Breast epithelium (tissue), 4 donors: ENCODE data around the gene NTRK3. TPM values are rescaled to one million over a fixed set of nuclear protein-coding genes. Genes with fewer than 3 reads are reported as not detected.

Experiments used
- DNase-seq, 2 donors: peaks; one replicate each; pipeline ENCODE4 v3.0.0-alpha.2; 2019; ENCODE audit warnings: low spot score in 2 of 2
- H3K27ac ChIP-seq, 2 donors: fragments of 200-600 bp; sonication (generic) in 1 of 2; one replicate each; pipeline ENCODE4 v1.5.1; 2016 to 2019; ENCODE audit warnings: mild to moderate bottlenecking in 1 of 2
- H3K27me3 ChIP-seq, 2 donors: fragments of 200-600 bp; sonication (generic) in 1 of 2; one replicate each; pipeline versions ENCODE4 v1.5.1 to v1.6.0; 2017 to 2019; ENCODE audit warnings: control low read depth in 1 of 2, mild to moderate bottlenecking in 1 of 2
- H3K36me3 ChIP-seq: fragments of 200-600 bp; one replicate; pipeline ENCODE4 v1.5.1; 2019
- H3K4me1 ChIP-seq, 2 donors: fragments of 200-600 bp; sonication (generic); one replicate each; pipeline ENCODE4 v1.5.1; 2016 to 2019; ENCODE audit warnings: control low read depth in 1 of 2
- H3K4me3 ChIP-seq, 3 donors: fragments of 200-600 bp; sonication (generic); 1 replicate in 2 of 3; 2 replicates in 1 of 3; pipeline ENCODE4 v1.5.1; 2016 to 2019; ENCODE audit warnings: mild to moderate bottlenecking in 3 of 3, moderate library complexity in 2 of 3
- H3K9me3 ChIP-seq, 2 donors: fragments of 200-600 bp; sonication (generic) in 1 of 2; one replicate each; pipeline ENCODE4 v1.5.1; 2016 to 2019; ENCODE audit warnings: control low read depth in 1 of 2
- CTCF ChIP-seq, 3 donors: fragments of 450-650 bp; IDR thresholded peaks; one replicate each; pipeline ENCODE4 v1.5.1; 2016 to 2017; ENCODE audit warnings: antibody characterized with exemption in 3 of 3, mild to moderate bottlenecking in 3 of 3, moderate library complexity in 3 of 3
- POLR2A ChIP-seq: fragments of 450-650 bp; IDR thresholded peaks from one replicate; pipeline ENCODE4 v1.6.1; 2016; ENCODE audit warnings: antibody characterized with exemption, mild to moderate bottlenecking, moderate library complexity
- POLR2AphosphoS5 ChIP-seq, 3 donors: sonication (generic); formaldehyde crosslinking; IDR thresholded peaks; one replicate each; pipeline ENCODE4 v1.6.1; 2017; ENCODE audit warnings: antibody characterized with exemption in 3 of 3
- intact Hi-C: fragments of 100-400 bp; cut with DNase I; formaldehyde crosslinking; loops from one replicate; pipeline ENCODE4 v1.15.1; 2023; ENCODE audit warnings: low total_unique reads
- total RNA-seq, 3 donors: library from RNA; depleted of rRNA; stranded (reverse); fragments of >200 nt; gene quantifications; one replicate each; pipeline ENCODE4 v1.1.0, GENCODE V29; 2016

NTRK3 gene
- total RNA-seq, 3 donors from 2014 or later: 1.9 to 23.6 (median 13.8) TPM

GRCh38 chr15:88181613-88182012, 74.9 kb downstream of the NTRK3 start:
- no peak for DNase-seq
- H3K36me3 ChIP-seq: no peaks in the 10 kb centered on the region
- H3K4me1 ChIP-seq: no peaks in the 10 kb centered on the region
- H3K4me3 ChIP-seq: no peak overlapping the region
- H3K9me3 ChIP-seq: no peaks in the 10 kb centered on the region
- H3K27me3 ChIP-seq: no peaks in the 10 kb centered on the region
- intact Hi-C loops: no loop called here
- H3K27ac ChIP-seq: no peak overlapping the region
- TF ChIP-seq POLR2A: no peak
- TF ChIP-seq CTCF (IDR thresholded peaks at IDR 0.05): no peak
- no peak for TF ChIP-seq POLR2AphosphoS5 (IDR thresholded peaks at IDR 0.05)

GRCh38 chr15:88179562-88179961, 77.0 kb downstream of the NTRK3 start:
- Histone ChIP-seq H3K27me3 (no peaks in the 10 kb centered on the region), H3K9me3 (no peaks in the 10 kb centered on the region), H3K4me3 (no peak overlapping the region), H3K4me1 (no peaks in the 10 kb centered on the region), H3K27ac (no peak overlapping the region), H3K36me3 (no peaks in the 10 kb centered on the region)
- TF ChIP-seq POLR2A (no peak), POLR2AphosphoS5 (IDR thresholded peaks at IDR 0.05) (no peak), CTCF (IDR thresholded peaks at IDR 0.05) (no peak)
- no peak for DNase-seq
- intact Hi-C loops: no loop called here

- TF ChIP-seq POLR2AphosphoS5 (IDR thresholded peaks at IDR 0.05) (no peak), POLR2A (no peak), CTCF (IDR thresholded peaks at IDR 0.05) (no peak)
- no peak overlapping the region for H3K4me3 ChIP-seq
- no peaks in the 10 kb centered on the region for H3K9me3 ChIP-seq
- H3K36me3 ChIP-seq: no peaks in the 10 kb centered on the region
- no peaks in the 10 kb centered on the region for H3K27me3 ChIP-seq
- DNase-seq: no peak
- no peaks in the 10 kb centered on the region for H3K4me1 ChIP-seq
- intact Hi-C loops: no loop called here
- H3K27ac ChIP-seq: no peak overlapping the region
These were observed 77.9 kb downstream of the NTRK3 start for GRCh38 chr15:88178631-88179030.

GRCh38 chr15:88177451-88177850, 79.1 kb downstream of the NTRK3 start:
- Histone ChIP-seq H3K27ac (no peak overlapping the region), H3K36me3 (no peaks in the 10 kb centered on the region), H3K4me3 (no peak overlapping the region), H3K27me3 (no peaks in the 10 kb centered on the region), H3K9me3 (no peaks in the 10 kb centered on the region), H3K4me1 (no peaks in the 10 kb centered on the region)
- TF ChIP-seq POLR2A (no peak), POLR2AphosphoS5 (IDR thresholded peaks at IDR 0.05) (no peak), CTCF (IDR thresholded peaks at IDR 0.05) (no peak)
- DNase-seq: no peak
- intact Hi-C loops: no loop called here

GRCh38 chr15:88174571-88174970, 82.0 kb downstream of the NTRK3 start:
- H3K4me3 ChIP-seq: no peak overlapping the region
- no peak overlapping the region for H3K27ac ChIP-seq
- DNase-seq: no peak
- intact Hi-C loops: loop anchor here (5.0 kb wide), 1 partner anchor 1402 kb away; no protein-coding TSS in a partner anchor
- no peaks in the 10 kb centered on the region for H3K36me3 ChIP-seq
- H3K9me3 ChIP-seq: no peaks in the 10 kb centered on the region
- no peak for TF ChIP-seq POLR2A
- TF ChIP-seq POLR2AphosphoS5 (IDR thresholded peaks at IDR 0.05): no peak
- no peak for TF ChIP-seq CTCF (IDR thresholded peaks at IDR 0.05)
- no peaks in the 10 kb centered on the region for H3K27me3 ChIP-seq
- no peaks in the 10 kb centered on the region for H3K4me1 ChIP-seq
